ENCODE results near the gene BAHCC1.
A peak's percentile ranks its signal among the peaks of the same experiment; 100 is the strongest.

Gene BAHCC1

GRCh38 chr17:81488276-81488860 is 93.1 kb downstream of the BAHCC1 start:
- H3K9me3 ChIP-seq (ENCODE audit: control insufficient read depth, insufficient read depth, low read depth, low read length), result no peaks in the 10 kb centered on the region
- H3K4me1 ChIP-seq (ENCODE audit: control insufficient read depth, insufficient read depth, low read length), result peaks cover 11% of the 10 kb centered on the region
- CTCF ChIA-PET, result interaction anchor here (1.0 to 3.2 kb wide), 2 partner anchors 197 to 235 kb away, joined by 3 to 10 read pairs; no protein-coding TSS in a partner anchor
- POLR2A ChIA-PET, result interaction anchor here (1.2 to 4.1 kb wide), 9 partner anchors 10 to 95 kb away, joined by 3 to 27 read pairs (median 6); partner anchors contain the start of genes ACTG1, BAHCC1 and FAAP100
- H3K36me3 ChIP-seq (ENCODE audit: control insufficient read depth in 2 of 2, insufficient read depth in 1 of 2, low read length in 2 of 2), result no peaks in the 10 kb centered on the region
- H3K27ac ChIP-seq (ENCODE audit: extremely low read depth, low read depth, low read length), result peak overlapping the region; percentile 93
- peak overlapping the region; percentile 52 for H3K4me3 ChIP-seq (ENCODE audit: low read depth, low read length)
- TF ChIP-seq ZNF132 (tag by site-specific recombination; IDR thresholded peaks at IDR 0.05; ENCODE audit: borderline replicate concordance) (no peak), HIC1 (tag by site-specific recombination; IDR thresholded peaks at IDR 0.05) (0 out of 2 replicates have a peak, but pooled peaks have one; percentile 31), CTCF (tag by site-specific recombination; IDR thresholded peaks at IDR 0.05) (peak; percentile 8; the same call in 1 of the 2 replicates), GLIS2 (tag by site-specific recombination; IDR thresholded peaks at IDR 0.05) (peak; percentile 74), TSHZ1 (tag by site-specific recombination; IDR thresholded peaks at IDR 0.05; ENCODE audit: borderline replicate concordance) (no peak), SCRT2 (tag by site-specific recombination; IDR thresholded peaks at IDR 0.05) (peak; percentile 88), ZNF335 (tag by site-specific recombination; conservative IDR thresholded peaks at IDR 0.05) (peak; percentile 81), ZBTB8A (tag by site-specific recombination; IDR thresholded peaks at IDR 0.05) (peak; percentile 85), ZNF561 (tag by site-specific recombination; IDR thresholded peaks at IDR 0.05; ENCODE audit: borderline replicate concordance) (0 out of 2 replicates have a peak, but pooled peaks have one; percentile 3), ZBTB6 (tag by site-specific recombination; IDR thresholded peaks at IDR 0.05) (0 out of 2 replicates have a peak, but pooled peaks have one; percentile 31), SP3 (tag by site-specific recombination; IDR thresholded peaks at IDR 0.05) (peak; percentile 6; the same call in 1 of the 2 replicates), PATZ1 (tag by site-specific recombination; IDR thresholded peaks at IDR 0.05) (no peak), ZBTB11 (tag by site-specific recombination; conservative IDR thresholded peaks at IDR 0.05; ENCODE audit: low read depth) (0 out of 2 replicates have a peak, but pooled peaks have one; percentile 21), ZNF660 (tag by site-specific recombination; IDR thresholded peaks at IDR 0.05) (0 out of 2 replicates have a peak, but pooled peaks have one; percentile 4), KLF1 (tag by site-specific recombination; IDR thresholded peaks at IDR 0.05) (0 out of 2 replicates have a peak, but pooled peaks have one; percentile 13)

Measured in HEK293 (cell line).